Measurements from ENCODE around the gene ZBTB9.

ZBTB9 gene

GRCh38 chr6:33454009-33454946 lies at the start of gene ZBTB9:
TSS of gene ZBTB9 (plus strand) at chr6:33454576. CDS start at chr6:33455101, 525 bp downstream.
- DNase-seq: peak; percentile 93

- no peak for DNase-seq
These were observed 49.5 kb upstream of the ZBTB9 start for GRCh38 chr6:33404884-33405283.

GRCh38 chr6:33405386-33405940 lies 48.9 kb upstream of the ZBTB9 start:
- DNase-seq: no peak

GRCh38 chr6:33406126-33406525 lies 48.2 kb upstream of the ZBTB9 start:
- no peak for DNase-seq

- DNase-seq: no peak
These were observed 47.2 kb upstream of the ZBTB9 start for GRCh38 chr6:33407132-33407718.

- DNase-seq: peak; percentile 99
These were observed 44.2 kb upstream of the ZBTB9 start for GRCh38 chr6:33410050-33410710.

GRCh38 chr6:33410711-33411631 lies 43.4 kb upstream of the ZBTB9 start, which contains the start of gene PHF1:
TSS of gene PHF1 (plus strand) at chr6:33411014. CDS start at chr6:33412264, 1,250 bp downstream.
- DNase-seq: no peak

- DNase-seq: no peak
These were observed 42.8 kb upstream of the ZBTB9 start for GRCh38 chr6:33411632-33412005.

GRCh38 chr6:33412140-33413009 lies 42.0 kb upstream of the ZBTB9 start:
- no peak for DNase-seq

GRCh38 chr6:33413241-33414120 lies 40.9 kb upstream of the ZBTB9 start:
- DNase-seq: no peak

- no peak for DNase-seq
These were observed 39.6 kb upstream of the ZBTB9 start for GRCh38 chr6:33414592-33415271.

GRCh38 chr6:33415831-33416230 lies 38.5 kb upstream of the ZBTB9 start:
- DNase-seq: no peak

- DNase-seq: no peak
These were observed 37.8 kb upstream of the ZBTB9 start for GRCh38 chr6:33416386-33417127.

GRCh38 chr6:33417128-33417902 lies 37.1 kb upstream of the ZBTB9 start:
- DNase-seq: peak; percentile 49

GRCh38 chr6:33417903-33418689 lies 36.3 kb upstream of the ZBTB9 start, which contains the start of gene CUTA:
TSS of gene CUTA (minus strand) at chr6:33418107. CDS start at chr6:33418000, 107 bp downstream.
- peak; percentile 99 for DNase-seq

- DNase-seq: no peak
These were observed 35.6 kb upstream of the ZBTB9 start for GRCh38 chr6:33418690-33419291.
